Measurements from ENCODE around the gene FAM53B. TPM values are rescaled to one million over a fixed set of nuclear protein-coding genes. Genes with fewer than 3 reads are reported as not detected.
"Not testable (repeated sequence)": the region's sequence is repeated elsewhere in the genome, so short reads cannot be mapped to it uniquely, and the experiment has no call there.

The FAM53B gene, protein sequence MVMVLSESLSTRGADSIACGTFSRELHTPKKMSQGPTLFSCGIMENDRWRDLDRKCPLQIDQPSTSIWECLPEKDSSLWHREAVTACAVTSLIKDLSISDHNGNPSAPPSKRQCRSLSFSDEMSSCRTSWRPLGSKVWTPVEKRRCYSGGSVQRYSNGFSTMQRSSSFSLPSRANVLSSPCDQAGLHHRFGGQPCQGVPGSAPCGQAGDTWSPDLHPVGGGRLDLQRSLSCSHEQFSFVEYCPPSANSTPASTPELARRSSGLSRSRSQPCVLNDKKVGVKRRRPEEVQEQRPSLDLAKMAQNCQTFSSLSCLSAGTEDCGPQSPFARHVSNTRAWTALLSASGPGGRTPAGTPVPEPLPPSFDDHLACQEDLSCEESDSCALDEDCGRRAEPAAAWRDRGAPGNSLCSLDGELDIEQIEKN
- total RNA-seq = 10 to 100 TPM; 15.1 to 18.0 TPM

DNA sequence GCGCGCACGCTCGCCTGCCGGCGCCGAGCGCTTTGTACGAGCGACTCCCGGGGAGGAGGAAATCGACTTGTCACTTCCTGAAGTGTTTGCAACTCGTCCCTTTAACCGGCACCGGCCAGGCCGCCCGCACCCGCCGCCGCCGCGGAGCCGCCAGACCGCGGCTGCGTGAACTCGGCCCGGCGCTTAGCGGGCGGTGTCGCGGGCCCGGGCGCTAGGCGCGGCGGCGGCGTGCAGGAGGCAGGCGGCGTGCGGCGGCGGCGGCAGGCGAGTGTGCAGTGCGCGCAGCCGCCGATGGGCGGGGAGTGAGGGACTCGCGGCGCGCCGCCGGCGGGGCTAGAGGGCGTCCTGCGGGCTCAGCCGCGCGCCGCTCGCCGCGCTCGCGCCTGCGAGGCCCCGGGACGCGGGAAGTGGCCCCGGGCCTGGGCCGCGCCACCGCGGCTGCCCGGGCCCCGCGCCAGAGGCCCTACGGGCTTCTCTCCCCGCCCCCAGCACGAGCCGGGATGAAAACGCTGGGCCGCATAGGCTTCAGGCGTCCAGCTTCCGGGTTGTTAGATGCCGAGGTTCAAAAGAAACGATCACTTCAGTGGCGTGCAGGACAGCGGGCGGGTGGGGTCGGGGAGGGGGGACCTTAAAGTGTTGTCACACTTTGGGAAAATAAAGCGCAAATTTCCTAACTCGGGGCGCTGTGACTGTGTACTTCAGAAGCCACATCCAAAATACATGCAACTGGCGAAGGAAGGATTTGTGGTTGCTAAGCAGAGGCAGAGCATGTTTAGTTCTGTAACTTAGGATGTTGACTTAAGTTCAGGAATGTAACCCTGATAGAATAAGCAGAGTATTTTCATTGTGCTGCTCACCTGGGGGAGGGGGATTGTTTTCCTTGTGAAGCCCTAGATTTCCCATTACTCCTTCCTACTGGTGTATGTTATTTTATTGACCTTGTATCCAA lies at the start of gene FAM53B:
Gene FAM53B (minus strand): TSS at position 277 of the 949 bp plus-strand sequence. CDS start 37,665 bp downstream, outside the sequence.
- Mint-ChIP-seq H3K4me1 (ENCODE audit: low read depth) (peaks cover 51% of the 10 kb centered on the region), H3K36me3 (ENCODE audit: low read depth) (peaks cover 4% of the 10 kb centered on the region), H3K27ac (peak within 1 kb of the TSS; percentile 90), H3K4me3 (peak within 1 kb of the TSS; percentile 87), H3K27me3 (peaks cover 1% of the 10 kb centered on the region), H3K9me3 (no peaks in the 10 kb centered on the region)
- ChIA-PET CTCF (interaction anchor here (0.6 to 6.9 kb wide), 19 partner anchors 23 to 217 kb away, joined by 3 to 58 read pairs (median 6); partner anchors contain the start of gene ABRAXAS2), POLR2A (interaction anchor here (1.0 to 1.4 kb wide), 3 partner anchors 27 to 171 kb away, joined by 3 to 5 read pairs (median 3); no protein-coding TSS in a partner anchor)
- intact Hi-C loops (cut with micrococcal nuclease) = loop anchor here (5.0 kb wide), 4 partner anchors 57 to 212 kb away; no protein-coding TSS in a partner anchor
- TF ChIP-seq, protein P1, sequence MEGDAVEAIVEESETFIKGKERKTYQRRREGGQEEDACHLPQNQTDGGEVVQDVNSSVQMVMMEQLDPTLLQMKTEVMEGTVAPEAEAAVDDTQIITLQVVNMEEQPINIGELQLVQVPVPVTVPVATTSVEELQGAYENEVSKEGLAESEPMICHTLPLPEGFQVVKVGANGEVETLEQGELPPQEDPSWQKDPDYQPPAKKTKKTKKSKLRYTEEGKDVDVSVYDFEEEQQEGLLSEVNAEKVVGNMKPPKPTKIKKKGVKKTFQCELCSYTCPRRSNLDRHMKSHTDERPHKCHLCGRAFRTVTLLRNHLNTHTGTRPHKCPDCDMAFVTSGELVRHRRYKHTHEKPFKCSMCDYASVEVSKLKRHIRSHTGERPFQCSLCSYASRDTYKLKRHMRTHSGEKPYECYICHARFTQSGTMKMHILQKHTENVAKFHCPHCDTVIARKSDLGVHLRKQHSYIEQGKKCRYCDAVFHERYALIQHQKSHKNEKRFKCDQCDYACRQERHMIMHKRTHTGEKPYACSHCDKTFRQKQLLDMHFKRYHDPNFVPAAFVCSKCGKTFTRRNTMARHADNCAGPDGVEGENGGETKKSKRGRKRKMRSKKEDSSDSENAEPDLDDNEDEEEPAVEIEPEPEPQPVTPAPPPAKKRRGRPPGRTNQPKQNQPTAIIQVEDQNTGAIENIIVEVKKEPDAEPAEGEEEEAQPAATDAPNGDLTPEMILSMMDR (IDR thresholded peaks at IDR 0.05) = no peak
- peak; percentile 80 for DNase-seq
- peak; percentile 80 for ATAC-seq

DNA sequence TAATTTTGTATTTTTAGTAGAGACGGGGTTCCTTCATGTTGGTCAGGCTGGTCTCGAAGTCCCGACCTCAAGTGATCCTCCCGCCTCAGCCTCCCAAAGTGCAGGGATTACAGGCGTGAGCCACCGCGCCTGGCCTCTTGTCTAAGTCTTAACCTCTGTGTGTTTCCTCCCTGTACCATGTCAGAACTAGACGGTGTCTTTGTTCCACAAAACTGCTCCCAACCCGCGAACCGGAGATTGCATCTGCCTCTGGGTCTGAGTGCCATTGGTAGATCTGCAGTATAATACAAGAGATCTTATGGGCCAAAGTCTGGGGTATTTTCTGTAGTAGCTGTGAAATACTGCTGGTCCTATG lies 48.8 kb upstream of the FAM53B start:
- POLR2A ChIA-PET = interaction anchor here (0.7 kb wide), 1 partner anchor 91 kb away, joined by 3 read pairs; no protein-coding TSS in a partner anchor
- intact Hi-C loops (cut with micrococcal nuclease) = no loop called here
- Mint-ChIP-seq H3K27me3 (no peaks in the 10 kb centered on the region), H3K4me1 (ENCODE audit: low read depth) (peaks cover 14% of the 10 kb centered on the region), H3K9me3 (no peaks in the 10 kb centered on the region), H3K4me3 (peak overlapping the region; percentile 88), H3K36me3 (ENCODE audit: low read depth) (peaks cover 13% of the 10 kb centered on the region), H3K27ac (peak overlapping the region; percentile 77)
- ATAC-seq (no peak), DNase-seq (no peak)
- TF ChIP-seq, protein P1 (IDR thresholded peaks at IDR 0.05) = no peak
- CTCF ChIA-PET = no interaction called here

- ChIA-PET POLR2A (interaction anchor here (0.5 to 3.0 kb wide), 9 partner anchors 10 to 103 kb away, joined by 3 to 12 read pairs (median 3); partner anchors contain the start of gene ABRAXAS2), CTCF (interaction anchor here (0.6 to 1.0 kb wide), 4 partner anchors 13 to 50 kb away, joined by 3 to 5 read pairs (median 3); no protein-coding TSS in a partner anchor)
- intact Hi-C loops (cut with micrococcal nuclease) = no loop called here
- Mint-ChIP-seq H3K9me3 (no peaks in the 10 kb centered on the region), H3K4me1 (ENCODE audit: low read depth) (peaks cover 14% of the 10 kb centered on the region), H3K4me3 (peak within 1 kb of the TSS; percentile 88), H3K27me3 (no peaks in the 10 kb centered on the region), H3K36me3 (ENCODE audit: low read depth) (peaks cover 14% of the 10 kb centered on the region), H3K27ac (peak within 1 kb of the TSS; percentile 91)
- TF ChIP-seq, protein P1 (IDR thresholded peaks at IDR 0.05) = no peak
- ATAC-seq = peak; percentile 97
- peak; percentile 87 for DNase-seq
Observed at GRCh38 chr10:124791547-124792348, 47.6 kb upstream of the FAM53B start, which contains the start of gene EEF1AKMT2. EEF1AKMT2 (minus strand) TSS chr10:124791887; CDS start chr10:124791833, 54 bp downstream.

- peaks cover 20% of the 10 kb centered on the region for H3K36me3 Mint-ChIP-seq (ENCODE audit: low read depth)
- H3K27me3 Mint-ChIP-seq; H3K4me1 Mint-ChIP-seq (ENCODE audit: low read depth); intact Hi-C loops (cut with micrococcal nuclease); DNase-seq; H3K9me3 Mint-ChIP-seq; ATAC-seq; CTCF ChIA-PET; H3K4me3 Mint-ChIP-seq; H3K27ac Mint-ChIP-seq; POLR2A ChIA-PET: not testable (repeated sequence)
Observed at GRCh38 chr10:124782900-124783299, 38.7 kb upstream of the FAM53B start.
